Measurements from ENCODE around the gene PTPRQ.
"Not testable (repeated sequence)": the region's sequence is repeated elsewhere in the genome, so short reads cannot be mapped to it uniquely, and the experiment has no call there.

Gene PTPRQ

GRCh38 chr12:80472911-80473500 is 29.0 kb downstream of the PTPRQ start:
- peak; percentile 29 for DNase-seq (ENCODE audit: low spot score)

- not testable (repeated sequence) for DNase-seq (ENCODE audit: low spot score)
Measured at GRCh38 chr12:80477521-80478145, 33.6 kb downstream of the PTPRQ start.

GRCh38 chr12:80484746-80485145 is 40.7 kb downstream of the PTPRQ start:
- DNase-seq (ENCODE audit: low spot score): no peak

GRCh38 chr12:80485222-80485987 is 41.4 kb downstream of the PTPRQ start:
- DNase-seq (ENCODE audit: low spot score): no peak

GRCh38 chr12:80490329-80490728 is 46.3 kb downstream of the PTPRQ start:
- no peak for DNase-seq (ENCODE audit: low spot score)

- peak; percentile 4 for DNase-seq (ENCODE audit: low spot score)
Measured at GRCh38 chr12:80491166-80491565, 47.1 kb downstream of the PTPRQ start.

GRCh38 chr12:80493466-80493865 is 49.4 kb downstream of the PTPRQ start:
- DNase-seq (ENCODE audit: low spot score): no peak

GRCh38 chr12:80494836-80495235 is 50.8 kb downstream of the PTPRQ start:
- DNase-seq (ENCODE audit: low spot score): no peak

- DNase-seq (ENCODE audit: low spot score): no peak
Measured at GRCh38 chr12:80498059-80498728, 54.2 kb downstream of the PTPRQ start.

- no peak for DNase-seq (ENCODE audit: low spot score)
Measured at GRCh38 chr12:80504389-80505163, 60.5 kb downstream of the PTPRQ start.

GRCh38 chr12:80509781-80510556 is 65.9 kb downstream of the PTPRQ start:
- peak; percentile 57 for DNase-seq (ENCODE audit: low spot score)

GRCh38 chr12:80512781-80513180 is 68.7 kb downstream of the PTPRQ start:
- no peak for DNase-seq (ENCODE audit: low spot score)

- DNase-seq (ENCODE audit: low spot score): no peak
Measured at GRCh38 chr12:80513211-80513610, 69.2 kb downstream of the PTPRQ start.

GRCh38 chr12:80517655-80518054 is 73.6 kb downstream of the PTPRQ start:
- no peak for DNase-seq (ENCODE audit: low spot score)

GRCh38 chr12:80531646-80532045 is 87.6 kb downstream of the PTPRQ start:
- DNase-seq (ENCODE audit: low spot score): no peak

- no peak for DNase-seq (ENCODE audit: low spot score)
Measured at GRCh38 chr12:80539029-80539428, 95.0 kb downstream of the PTPRQ start.

- no peak for DNase-seq (ENCODE audit: low spot score)
Measured at GRCh38 chr12:80549298-80549697, 105.3 kb downstream of the PTPRQ start.

GRCh38 chr12:80551897-80552296 is 107.9 kb downstream of the PTPRQ start:
- peak; percentile 73 for DNase-seq (ENCODE audit: low spot score)

- peak; percentile 73 for DNase-seq (ENCODE audit: low spot score)
Measured at GRCh38 chr12:80553316-80553715, 109.3 kb downstream of the PTPRQ start.

GRCh38 chr12:80556566-80556965 is 112.5 kb downstream of the PTPRQ start:
- no peak for DNase-seq (ENCODE audit: low spot score)

GRCh38 chr12:80559766-80560165 is 115.7 kb downstream of the PTPRQ start:
- DNase-seq (ENCODE audit: low spot score): no peak

Measured in AG08395 (cell line).